B cell (primary cell): Measurements from ENCODE around the gene SLC22A17.

Experiments used
- CTCF ChIP-seq: fragments of 200-600 bp; IDR thresholded peaks from one replicate; pipeline ENCODE4 v1.8.0; 2022; ENCODE audit warnings: antibody characterized with exemption, mild to moderate bottlenecking
- EZH2 ChIP-seq: IDR thresholded peaks from 2 replicates; pipeline ENCODE4 v1.6.1; 2012; ENCODE audit warnings: borderline replicate concordance, low read depth, mild to moderate bottlenecking, moderate library complexity, low read length; ENCODE audit not compliant: insufficient read depth, poor library complexity, severe bottlenecking

GRCh38 chr14:23392613-23393012 lies 39.9 kb upstream of the SLC22A17 start:
- TF ChIP-seq EZH2 = no peak
- no peak for TF ChIP-seq CTCF
